GM18511 (cell line): ENCODE data around the gene ATF1.
"Not testable (repeated sequence)": the region's sequence is repeated elsewhere in the genome, so short reads cannot be mapped to it uniquely, and the experiment has no call there.

Experiments used
- ATAC-seq: cut with Tn5 transposase; IDR thresholded peaks from one replicate; pipeline ENCODE4 v1.9.1; 2021; ENCODE audit warnings: mild to moderate bottlenecking, moderate library complexity; ENCODE audit not compliant: unreplicated experiment

Gene ATF1

GRCh38 chr12:50855218-50855617 is 91.3 kb downstream of the ATF1 start:
- not testable (repeated sequence) for ATAC-seq

- ATAC-seq = not testable (repeated sequence)
Observed at GRCh38 chr12:50855679-50856078, 91.8 kb downstream of the ATF1 start.

GRCh38 chr12:50859621-50860310 is 95.9 kb downstream of the ATF1 start:
- ATAC-seq = no peak

- ATAC-seq = no peak
Observed at GRCh38 chr12:50862316-50862715, 98.4 kb downstream of the ATF1 start.

- no peak for ATAC-seq
Observed at GRCh38 chr12:50865266-50865665, 101.4 kb downstream of the ATF1 start.

GRCh38 chr12:50868881-50869280 is 105.0 kb downstream of the ATF1 start:
- ATAC-seq = not testable (repeated sequence)
